WERI-Rb-1 (cell line): ENCODE measurements around the gene GHRH.

Experiments used
- DNase-seq: peaks from one replicate; pipeline ENCODE4 v3.0.0-alpha.2; 2020
- H3K27ac ChIP-seq: fragments of 250-450 bp; sonication (Bioruptor Pico); 2 replicates; pipeline ENCODE4 v1.5.1; 2020; ENCODE audit warnings: mild to moderate bottlenecking, moderate library complexity
- H3K27me3 ChIP-seq: fragments of 250-450 bp; sonication (Bioruptor Pico); 2 replicates; pipeline ENCODE4 v1.5.1; 2021; ENCODE audit warnings: mild to moderate bottlenecking, low read depth, moderate library complexity; ENCODE audit not compliant: insufficient read depth, severe bottlenecking
- H3K36me3 ChIP-seq: fragments of 250-450 bp; sonication (Bioruptor Pico); 2 replicates; pipeline ENCODE4 v1.5.1; 2020; ENCODE audit warnings: mild to moderate bottlenecking, moderate library complexity
- H3K4me3 ChIP-seq: 2 replicates; pipeline ENCODE4 v1.5.1; 2011; ENCODE audit warnings: low read depth, mild to moderate bottlenecking, control low read depth, low read length
- H3K9me3 ChIP-seq: fragments of 250-450 bp; sonication (Bioruptor Pico); 2 replicates; pipeline ENCODE4 v1.5.1; 2021; ENCODE audit warnings: mild to moderate bottlenecking, moderate library complexity; ENCODE audit not compliant: severe bottlenecking
- CTCF ChIP-seq: IDR thresholded peaks from 2 replicates; pipeline ENCODE4 v1.5.1; 2011; ENCODE audit warnings: low read depth, mild to moderate bottlenecking, control low read depth, inconsistent platforms, low read length

GHRH gene

GRCh38 chr20:37288091-37288490, 26.5 kb upstream of the GHRH start:
- Histone ChIP-seq H3K4me3 (no peak overlapping the region), H3K36me3 (peaks cover 14% of the 10 kb centered on the region), H3K27ac (no peak overlapping the region), H3K9me3 (no peaks in the 10 kb centered on the region), H3K27me3 (no peaks in the 10 kb centered on the region)
- no peak for TF ChIP-seq CTCF
- no peak for DNase-seq

DNA sequence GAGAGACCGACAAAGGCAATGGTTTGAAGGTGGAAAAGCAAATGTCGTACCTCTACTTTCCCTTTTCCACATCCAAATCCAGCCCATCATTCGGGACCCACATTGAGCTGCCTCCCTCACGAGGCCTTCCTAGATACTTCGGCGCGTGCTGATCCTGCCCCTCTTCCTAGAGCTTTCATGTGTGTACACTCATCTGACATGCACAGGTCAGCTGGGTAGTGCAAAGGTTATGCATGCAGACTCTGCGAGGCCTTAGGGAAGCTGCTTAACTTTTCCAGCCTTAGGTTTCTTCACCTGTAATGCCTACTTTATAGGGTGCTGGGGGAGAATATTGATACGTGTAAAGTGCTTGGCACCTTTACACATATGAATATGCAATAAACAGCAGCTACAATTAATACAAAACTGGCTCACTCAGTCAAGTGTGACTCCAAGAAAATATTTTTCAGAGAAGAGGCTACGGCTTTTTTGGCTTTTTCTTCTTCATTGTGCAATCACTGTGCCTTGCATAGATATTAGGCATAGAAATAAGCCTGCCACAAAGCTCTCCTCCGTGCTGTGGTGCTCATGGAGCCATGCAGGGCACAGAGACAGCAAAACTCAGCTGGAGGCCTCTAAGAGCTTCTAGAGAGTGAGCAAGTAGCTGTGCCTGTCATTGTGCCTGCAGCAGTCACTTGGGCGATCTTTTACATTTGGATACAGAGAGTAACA, 24.2 kb upstream of the GHRH start:
- H3K27me3 ChIP-seq: no peaks in the 10 kb centered on the region
- no peak for DNase-seq
- TF ChIP-seq CTCF: no peak

GRCh38 chr20:37284691-37285161, 23.1 kb upstream of the GHRH start:
- H3K27me3 ChIP-seq: no peaks in the 10 kb centered on the region
- H3K4me3 ChIP-seq: no peak overlapping the region
- H3K36me3 ChIP-seq: peaks cover 3% of the 10 kb centered on the region; the same call in 1 of the 2 replicates
- no peaks in the 10 kb centered on the region for H3K9me3 ChIP-seq
- DNase-seq: no peak
- no peak overlapping the region for H3K27ac ChIP-seq
- TF ChIP-seq CTCF: no peak

More for the DNA sequence above, 24.2 kb upstream of the GHRH start:
- Histone ChIP-seq H3K9me3 (no peaks in the 10 kb centered on the region), H3K4me3 (no peak overlapping the region), H3K27ac (no peak overlapping the region), H3K36me3 (peaks cover 4% of the 10 kb centered on the region; the same call in 1 of the 2 replicates)

GRCh38 chr20:37283530-37284195, 22.0 kb upstream of the GHRH start:
- Histone ChIP-seq H3K27ac (no peak overlapping the region), H3K4me3 (no peak overlapping the region), H3K27me3 (no peaks in the 10 kb centered on the region), H3K36me3 (no peaks in the 10 kb centered on the region), H3K9me3 (no peaks in the 10 kb centered on the region)
- TF ChIP-seq CTCF: no peak
- no peak for DNase-seq

- TF ChIP-seq CTCF: peak; percentile 27; the same call in 1 of the 2 replicates
- peak; percentile 26 for DNase-seq
- Histone ChIP-seq H3K4me3 (no peak overlapping the region), H3K9me3 (no peaks in the 10 kb centered on the region), H3K36me3 (no peaks in the 10 kb centered on the region), H3K27me3 (no peaks in the 10 kb centered on the region), H3K27ac (no peak overlapping the region)
Observed at GRCh38 chr20:37282556-37282955, 20.9 kb upstream of the GHRH start.
